ENCODE data around the gene MAT2A.
"Not testable (repeated sequence)": the region's sequence is repeated elsewhere in the genome, so short reads cannot be mapped to it uniquely, and the experiment has no call there.

Gene MAT2A

DNA sequence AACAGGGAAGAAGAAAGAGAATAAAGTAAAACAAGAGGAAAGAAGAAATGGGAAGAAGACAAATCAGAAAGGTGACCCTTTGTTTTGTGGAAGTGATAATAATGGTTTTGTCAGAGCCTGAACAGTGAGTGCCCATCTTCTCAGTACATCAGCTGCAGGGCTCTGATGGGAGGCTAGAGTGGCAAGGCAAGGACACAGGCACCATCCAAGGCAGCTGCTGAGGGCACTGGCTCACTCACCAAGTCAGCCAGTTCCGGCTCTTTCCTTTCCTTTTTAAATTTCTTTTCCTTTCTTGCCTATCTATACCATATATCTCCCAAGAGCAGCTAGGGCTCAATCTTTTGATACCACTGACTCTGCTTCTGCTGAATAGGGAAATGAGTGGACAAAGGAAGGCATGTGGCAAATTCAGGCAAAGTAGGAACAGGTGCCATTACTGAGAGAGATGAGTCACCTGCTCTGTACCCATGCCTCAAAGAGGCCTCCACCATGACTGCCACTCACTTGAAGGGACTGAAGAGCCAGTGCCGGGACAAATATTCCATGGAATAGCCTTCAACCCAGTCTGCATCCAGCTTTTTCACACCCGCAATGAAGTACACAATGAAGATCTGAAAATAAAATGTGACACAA, 16.1 kb downstream of the MAT2A start:
- Histone ChIP-seq H3K36me3 (no peaks in the 10 kb centered on the region; the same call in 1 of the 2 replicates), H3K4me3 (ENCODE audit: low read depth, low read length) (no peak overlapping the region), H3K9me3 (no peaks in the 10 kb centered on the region), H3K27me3 (no peaks in the 10 kb centered on the region), H3K4me1 (no peaks in the 10 kb centered on the region)
- DNase-seq = no peak
- no peak for TF ChIP-seq CTCF (IDR thresholded peaks at IDR 0.05; ENCODE audit: low read depth, low read length)

- no peaks in the 10 kb centered on the region for H3K27me3 ChIP-seq
- H3K4me3 ChIP-seq (ENCODE audit: low read depth, low read length) = no peak overlapping the region
- H3K36me3 ChIP-seq = no peaks in the 10 kb centered on the region; the same call in 1 of the 2 replicates
- H3K9me3 ChIP-seq = no peaks in the 10 kb centered on the region
- TF ChIP-seq CTCF (IDR thresholded peaks at IDR 0.05; ENCODE audit: low read depth, low read length) = no peak
- no peaks in the 10 kb centered on the region for H3K4me1 ChIP-seq
- DNase-seq = no peak
Observed at GRCh38 chr2:85557130-85557529, 18.2 kb downstream of the MAT2A start.

GRCh38 chr2:85558160-85558559, 19.2 kb downstream of the MAT2A start:
- Histone ChIP-seq H3K4me3 (ENCODE audit: low read depth, low read length) (no peak overlapping the region), H3K27me3 (no peaks in the 10 kb centered on the region), H3K9me3 (no peaks in the 10 kb centered on the region), H3K36me3 (no peaks in the 10 kb centered on the region; the same call in 1 of the 2 replicates), H3K4me1 (no peaks in the 10 kb centered on the region)
- TF ChIP-seq CTCF (IDR thresholded peaks at IDR 0.05; ENCODE audit: low read depth, low read length) = no peak
- no peak for DNase-seq

- not testable (repeated sequence) for H3K4me1 ChIP-seq, H3K36me3 ChIP-seq, H3K9me3 ChIP-seq, DNase-seq, H3K27me3 ChIP-seq
- H3K4me3 ChIP-seq (ENCODE audit: low read depth, low read length) = peak overlapping the region; percentile 75
Observed at GRCh38 chr2:85560403-85560726, 21.4 kb downstream of the MAT2A start.

DNA sequence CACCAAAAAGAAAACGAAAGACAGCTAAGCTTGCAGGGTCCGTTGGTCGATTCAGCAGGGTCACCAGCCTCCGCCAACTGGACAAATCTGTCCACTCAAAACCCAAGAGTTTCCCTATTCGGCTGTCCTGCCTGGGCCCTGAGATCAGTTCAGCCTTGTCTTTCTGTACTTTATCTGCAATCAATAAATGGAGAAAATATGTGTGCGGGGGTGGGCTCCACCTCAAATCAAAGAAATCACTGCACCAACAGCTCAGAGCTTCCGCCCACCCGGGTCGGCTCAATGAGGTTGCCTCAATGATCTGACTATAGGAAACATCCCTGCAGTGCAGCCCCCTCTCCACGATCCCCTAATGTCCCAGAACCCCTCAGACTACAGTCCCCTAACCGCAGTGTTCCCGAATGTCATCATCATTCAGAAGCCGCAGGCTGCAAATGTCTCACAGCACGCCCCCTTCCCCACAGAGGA, 21.9 kb downstream of the MAT2A start:
- Histone ChIP-seq H3K27me3 (no peaks in the 10 kb centered on the region), H3K9me3 (no peaks in the 10 kb centered on the region), H3K36me3 (no peaks in the 10 kb centered on the region), H3K4me1 (no peaks in the 10 kb centered on the region), H3K4me3 (ENCODE audit: low read depth, low read length) (peak overlapping the region; percentile 75)
- no peak for DNase-seq
- TF ChIP-seq CTCF (IDR thresholded peaks at IDR 0.05; ENCODE audit: low read depth, low read length) = no peak

- no peak for TF ChIP-seq CTCF (IDR thresholded peaks at IDR 0.05; ENCODE audit: low read depth, low read length)
Observed at GRCh38 chr2:85561280-85562212, 22.6 kb downstream of the MAT2A start, which contains the start of gene GGCX. TSS of gene GGCX (minus strand) at chr2:85561493. CDS start at chr2:85561428, 65 bp downstream.

More at GRCh38 chr2:85561280-85562212, 22.6 kb downstream of the MAT2A start, which contains the start of gene GGCX:
- Histone ChIP-seq H3K4me1 (no peaks in the 10 kb centered on the region), H3K4me3 (ENCODE audit: low read depth, low read length) (peak within 1 kb of the TSS; percentile 75), H3K36me3 (no peaks in the 10 kb centered on the region), H3K27me3 (no peaks in the 10 kb centered on the region), H3K9me3 (no peaks in the 10 kb centered on the region)
- peak; percentile 91 for DNase-seq
